ENCODE measurements around the gene CEACAM3.

CEACAM3 gene

DNA sequence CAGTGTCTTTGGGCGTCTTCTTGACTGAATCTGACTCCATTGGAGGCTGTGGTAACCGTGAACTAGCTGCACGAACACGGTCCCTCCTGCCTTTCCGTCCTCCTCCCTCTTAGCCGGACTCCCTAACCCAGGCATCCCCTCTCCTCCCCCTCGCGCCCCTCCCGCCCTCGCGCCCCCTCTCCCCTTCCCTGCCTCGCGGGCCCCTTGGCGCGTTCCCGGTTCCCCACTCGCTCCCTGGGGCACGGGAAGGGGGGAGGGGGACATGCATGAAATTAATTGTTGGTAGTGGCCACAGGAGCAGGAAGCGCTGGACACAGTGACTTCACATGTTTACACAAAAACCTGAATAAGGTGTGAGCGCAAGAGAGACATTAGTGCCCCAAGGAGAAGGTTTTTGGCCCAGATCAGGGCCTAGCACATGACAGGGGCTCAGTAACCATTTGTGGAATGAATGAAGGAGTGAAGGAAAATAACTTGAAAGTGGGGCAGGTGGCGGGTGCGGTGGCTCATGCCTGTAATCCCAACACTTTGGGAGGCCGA is 48.7 kb downstream of the CEACAM3 start:
- Histone ChIP-seq H2AK5ac (ENCODE audit: low read depth, low read length) (no peak overlapping the region), H3K27me3 (ENCODE audit: control insufficient read depth in 3 of 3, insufficient read depth in 3 of 3, low read depth in 1 of 3, low read length in 3 of 3) (peaks cover 0 to 22% (median 0%) of the 10 kb centered on the region in 3 experiments), H3K18ac (ENCODE audit: low read length) (no peak overlapping the region), H3K4me2 (ENCODE audit: insufficient read depth, low read length, poor library complexity, severe bottlenecking) (no peak overlapping the region), H2AFZ (ENCODE audit: low read length) (no peak overlapping the region), H3K36me3 (replicated peaks in 1 of 2; ENCODE audit: control insufficient read depth in 2 of 2, insufficient read depth in 2 of 2, low read length in 2 of 2) (no peaks in the 10 kb centered on the region), H4K91ac (ENCODE audit: low read depth, low read length, poor library complexity) (no peak overlapping the region), H3K4me1 (ENCODE audit: control insufficient read depth in 2 of 2, insufficient read depth in 1 of 2, low read depth in 1 of 2, low read length in 2 of 2) (no peaks in the 10 kb centered on the region), H3K4ac (ENCODE audit: low read length) (no peak overlapping the region), H2BK12ac (ENCODE audit: low read length) (no peak overlapping the region), H3K4me3 (ENCODE audit: low read length in 2 of 2) (no peak overlapping the region), H3K14ac (ENCODE audit: low read length) (no peak overlapping the region), H2BK5ac (ENCODE audit: low read length) (no peak overlapping the region), H3K79me1 (ENCODE audit: low read depth, low read length) (no peaks in the 10 kb centered on the region), H2BK15ac (ENCODE audit: low read length) (no peak overlapping the region), H3K23ac (ENCODE audit: low read depth, low read length, poor library complexity) (no peak overlapping the region), H3K27ac (replicated peaks; ENCODE audit: low read length) (no peak overlapping the region), H3K9me3 (replicated peaks in 1 of 2; ENCODE audit: control insufficient read depth in 2 of 2, insufficient read depth in 1 of 2, low read depth in 1 of 2, low read length in 2 of 2) (no peaks in the 10 kb centered on the region), H3K9ac (ENCODE audit: low read depth, low read length, poor library complexity) (no peak overlapping the region), H2BK120ac (ENCODE audit: low read depth, low read length) (no peak overlapping the region), H4K8ac (ENCODE audit: low read depth, low read length) (no peak overlapping the region)
- no peak for DNase-seq (ENCODE audit: low spot score)
- WGBS, 2 donors (ENCODE audit: extremely low coverage in 2 of 2, insufficient read length in 2 of 2, insufficient replicate concordance in 1 of 2): no CpG with 5 or more reads among the region's 23 CpGs

DNA sequence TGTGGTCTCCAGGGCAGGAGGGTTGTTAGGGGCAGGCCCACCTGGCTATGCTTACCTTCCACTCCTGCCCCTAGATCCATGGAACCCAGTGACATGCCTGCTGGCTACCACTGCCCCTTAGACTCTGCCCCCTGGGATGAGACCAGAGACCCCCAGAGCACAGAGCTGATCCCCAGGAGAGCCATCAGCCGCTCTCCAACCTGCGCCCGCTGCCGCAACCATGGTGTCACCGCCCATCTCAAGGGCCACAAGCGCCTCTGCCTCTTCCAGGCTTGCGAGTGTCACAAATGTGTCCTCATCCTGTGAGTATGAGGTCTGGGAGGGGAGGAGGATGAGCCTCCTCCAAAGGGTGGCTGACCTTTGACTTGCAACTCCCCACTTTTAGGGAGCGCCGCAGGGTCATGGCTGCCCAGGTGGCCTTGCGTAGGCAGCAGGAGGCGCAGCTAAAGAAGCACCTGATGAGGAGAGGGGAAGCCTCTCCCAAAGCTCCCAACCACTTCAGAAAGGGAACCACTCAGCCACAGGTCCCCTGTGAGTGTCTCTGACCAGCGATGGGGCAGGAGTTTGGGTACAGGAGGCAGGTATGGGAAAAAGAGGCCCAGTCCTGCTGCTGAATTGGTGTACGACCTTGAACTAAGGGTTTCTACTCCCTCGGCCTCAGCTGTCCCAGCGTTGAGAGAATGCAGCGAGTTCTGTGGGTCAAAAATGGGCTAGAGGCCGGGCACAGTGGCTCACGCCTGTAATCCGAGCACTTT is 51.1 kb downstream of the CEACAM3 start:
- H3K4me2 ChIP-seq (ENCODE audit: insufficient read depth, low read length, poor library complexity, severe bottlenecking): no peak overlapping the region
- no peaks in the 10 kb centered on the region for H3K9me3 ChIP-seq (replicated peaks in 1 of 2; ENCODE audit: control insufficient read depth in 2 of 2, insufficient read depth in 1 of 2, low read depth in 1 of 2, low read length in 2 of 2)
- H4K91ac ChIP-seq (ENCODE audit: low read depth, low read length, poor library complexity): no peak overlapping the region
- H2BK15ac ChIP-seq (ENCODE audit: low read length): no peak overlapping the region
- no peak overlapping the region for H4K8ac ChIP-seq (ENCODE audit: low read depth, low read length)
- peak overlapping the region; percentile 49 for H3K23ac ChIP-seq (ENCODE audit: low read depth, low read length, poor library complexity)
- no peak overlapping the region for H3K9ac ChIP-seq (ENCODE audit: low read depth, low read length, poor library complexity)
- no peak overlapping the region for H2AFZ ChIP-seq (ENCODE audit: low read length)
- no peaks in the 10 kb centered on the region for H3K36me3 ChIP-seq (replicated peaks in 1 of 2; ENCODE audit: control insufficient read depth in 2 of 2, insufficient read depth in 2 of 2, low read length in 2 of 2)
- no peak for DNase-seq (ENCODE audit: low spot score)
- no peak overlapping the region for H3K27ac ChIP-seq (replicated peaks; ENCODE audit: low read length)
- H2BK12ac ChIP-seq (ENCODE audit: low read length): no peak overlapping the region
- H3K4me3 ChIP-seq (ENCODE audit: low read length in 2 of 2): no peak overlapping the region
- H2BK5ac ChIP-seq (ENCODE audit: low read length): no peak overlapping the region
- H3K4me1 ChIP-seq (ENCODE audit: control insufficient read depth in 2 of 2, insufficient read depth in 1 of 2, low read depth in 1 of 2, low read length in 2 of 2): no peaks in the 10 kb centered on the region
- H3K4ac ChIP-seq (ENCODE audit: low read length): no peak overlapping the region
- H3K14ac ChIP-seq (ENCODE audit: low read length): no peak overlapping the region
- H3K27me3 ChIP-seq (ENCODE audit: control insufficient read depth in 3 of 3, insufficient read depth in 3 of 3, low read depth in 1 of 3, low read length in 3 of 3): peaks cover 0 to 45% (median 0%) of the 10 kb centered on the region in 3 experiments
- no peak overlapping the region for H3K18ac ChIP-seq (ENCODE audit: low read length)
- peak overlapping the region; percentile 82 for H2AK5ac ChIP-seq (ENCODE audit: low read depth, low read length)
- no peak overlapping the region for H2BK120ac ChIP-seq (ENCODE audit: low read depth, low read length)
- H3K79me1 ChIP-seq (ENCODE audit: low read depth, low read length): no peaks in the 10 kb centered on the region
- WGBS, 2 donors (ENCODE audit: extremely low coverage in 2 of 2, insufficient read length in 2 of 2, insufficient replicate concordance in 1 of 2): no CpG with 5 or more reads among the region's 19 CpGs

DNA sequence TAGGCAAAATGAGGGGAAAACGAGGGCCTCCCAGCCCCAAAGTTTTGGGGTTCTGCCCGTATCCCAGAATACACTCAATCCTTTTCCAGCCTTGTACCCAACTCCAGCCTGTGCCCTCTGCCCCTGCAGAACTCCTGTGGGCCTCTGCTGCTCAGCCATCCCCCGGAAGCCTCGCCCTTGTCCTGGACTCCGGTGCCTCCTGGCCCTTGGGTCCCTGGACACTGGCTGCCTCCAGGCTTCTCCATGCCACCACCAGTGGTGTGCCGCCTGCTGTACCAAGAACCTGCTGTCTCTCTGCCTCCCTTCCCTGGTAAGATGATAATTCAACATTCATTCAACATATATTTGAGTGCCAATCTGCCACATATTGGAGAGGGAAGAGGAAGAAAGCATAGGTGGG is 52.3 kb downstream of the CEACAM3 start:
- H2AK5ac ChIP-seq (ENCODE audit: low read depth, low read length): peak overlapping the region; percentile 49
- no peak overlapping the region for H3K4ac ChIP-seq (ENCODE audit: low read length)
- WGBS, 2 donors (ENCODE audit: extremely low coverage in 2 of 2, insufficient read length in 2 of 2, insufficient replicate concordance in 1 of 2): no CpG with 5 or more reads among the region's 6 CpGs
- no peak overlapping the region for H3K4me2 ChIP-seq (ENCODE audit: insufficient read depth, low read length, poor library complexity, severe bottlenecking)
- peaks cover 0 to 56% (median 0%) of the 10 kb centered on the region in 3 experiments for H3K27me3 ChIP-seq (ENCODE audit: control insufficient read depth in 3 of 3, insufficient read depth in 3 of 3, low read depth in 1 of 3, low read length in 3 of 3)
- no peak overlapping the region for H3K18ac ChIP-seq (ENCODE audit: low read length)
- no peak for DNase-seq (ENCODE audit: low spot score)
- no peak overlapping the region for H2BK15ac ChIP-seq (ENCODE audit: low read length)
- H3K14ac ChIP-seq (ENCODE audit: low read length): peak overlapping the region; percentile 22
- H3K36me3 ChIP-seq (replicated peaks in 1 of 2; ENCODE audit: control insufficient read depth in 2 of 2, insufficient read depth in 2 of 2, low read length in 2 of 2): no peaks in the 10 kb centered on the region
- H3K23ac ChIP-seq (ENCODE audit: low read depth, low read length, poor library complexity): no peak overlapping the region
- H4K8ac ChIP-seq (ENCODE audit: low read depth, low read length): no peak overlapping the region
- no peak overlapping the region for H3K4me3 ChIP-seq (ENCODE audit: low read length in 2 of 2)
- no peaks in the 10 kb centered on the region for H3K4me1 ChIP-seq (ENCODE audit: control insufficient read depth in 2 of 2, insufficient read depth in 1 of 2, low read depth in 1 of 2, low read length in 2 of 2)
- H3K9ac ChIP-seq (ENCODE audit: low read depth, low read length, poor library complexity): no peak overlapping the region
- no peak overlapping the region for H2AFZ ChIP-seq (ENCODE audit: low read length)
- no peak overlapping the region for H2BK12ac ChIP-seq (ENCODE audit: low read length)
- peak overlapping the region; percentile 58 for H4K91ac ChIP-seq (ENCODE audit: low read depth, low read length, poor library complexity)
- no peaks in the 10 kb centered on the region for H3K79me1 ChIP-seq (ENCODE audit: low read depth, low read length)
- no peak overlapping the region for H2BK5ac ChIP-seq (ENCODE audit: low read length)
- peak overlapping the region; percentile 25 for H2BK120ac ChIP-seq (ENCODE audit: low read depth, low read length)
- H3K9me3 ChIP-seq (replicated peaks in 1 of 2; ENCODE audit: control insufficient read depth in 2 of 2, insufficient read depth in 1 of 2, low read depth in 1 of 2, low read length in 2 of 2): no peaks in the 10 kb centered on the region
- no peak overlapping the region for H3K27ac ChIP-seq (replicated peaks; ENCODE audit: low read length)

DNA sequence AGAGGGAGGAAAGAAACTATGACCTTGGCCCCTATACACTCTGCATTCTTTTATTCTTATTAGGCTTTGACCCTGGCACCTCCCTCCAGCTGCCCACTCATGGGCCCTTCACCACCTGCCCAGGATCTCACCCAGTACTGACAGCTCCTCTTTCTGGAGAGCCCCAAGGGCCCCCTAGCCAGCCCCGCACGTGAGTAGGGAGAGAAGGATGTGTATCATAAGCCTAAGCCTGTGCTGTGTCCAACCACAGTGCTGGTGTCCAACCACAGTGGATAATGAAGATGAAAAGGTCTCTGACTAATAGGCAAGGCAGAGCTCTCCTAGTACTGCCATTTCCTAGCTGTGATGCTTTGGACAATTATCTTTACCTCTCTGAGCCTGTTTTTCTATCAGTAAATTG is 52.7 kb downstream of the CEACAM3 start:
- Histone ChIP-seq H3K36me3 (replicated peaks in 1 of 2; ENCODE audit: control insufficient read depth in 2 of 2, insufficient read depth in 2 of 2, low read length in 2 of 2) (no peaks in the 10 kb centered on the region), H3K14ac (ENCODE audit: low read length) (peak overlapping the region; percentile 22), H3K79me1 (ENCODE audit: low read depth, low read length) (no peaks in the 10 kb centered on the region), H4K91ac (ENCODE audit: low read depth, low read length, poor library complexity) (no peak overlapping the region), H3K23ac (ENCODE audit: low read depth, low read length, poor library complexity) (no peak overlapping the region), H3K27me3 (ENCODE audit: control insufficient read depth in 3 of 3, insufficient read depth in 3 of 3, low read depth in 1 of 3, low read length in 3 of 3) (peaks cover 0 to 60% (median 0%) of the 10 kb centered on the region in 3 experiments), H2AK5ac (ENCODE audit: low read depth, low read length) (no peak overlapping the region), H2BK15ac (ENCODE audit: low read length) (no peak overlapping the region), H3K4ac (ENCODE audit: low read length) (no peak overlapping the region), H3K18ac (ENCODE audit: low read length) (no peak overlapping the region), H2BK120ac (ENCODE audit: low read depth, low read length) (no peak overlapping the region), H3K9me3 (replicated peaks in 1 of 2; ENCODE audit: control insufficient read depth in 2 of 2, insufficient read depth in 1 of 2, low read depth in 1 of 2, low read length in 2 of 2) (no peaks in the 10 kb centered on the region), H2BK5ac (ENCODE audit: low read length) (no peak overlapping the region), H3K9ac (ENCODE audit: low read depth, low read length, poor library complexity) (no peak overlapping the region), H4K8ac (ENCODE audit: low read depth, low read length) (no peak overlapping the region), H2BK12ac (ENCODE audit: low read length) (no peak overlapping the region), H3K4me3 (ENCODE audit: low read length in 2 of 2) (no peak overlapping the region), H3K4me2 (ENCODE audit: insufficient read depth, low read length, poor library complexity, severe bottlenecking) (no peak overlapping the region), H3K4me1 (ENCODE audit: control insufficient read depth in 2 of 2, insufficient read depth in 1 of 2, low read depth in 1 of 2, low read length in 2 of 2) (no peaks in the 10 kb centered on the region), H2AFZ (ENCODE audit: low read length) (no peak overlapping the region), H3K27ac (replicated peaks; ENCODE audit: low read length) (no peak overlapping the region)
- no peak for DNase-seq (ENCODE audit: low spot score)
- WGBS, 2 donors (ENCODE audit: extremely low coverage in 2 of 2, insufficient read length in 2 of 2, insufficient replicate concordance in 1 of 2): no CpG with 5 or more reads among the region's 2 CpGs
